ENCODE measurements around the gene TMEM87A.

Gene TMEM87A

DNA sequence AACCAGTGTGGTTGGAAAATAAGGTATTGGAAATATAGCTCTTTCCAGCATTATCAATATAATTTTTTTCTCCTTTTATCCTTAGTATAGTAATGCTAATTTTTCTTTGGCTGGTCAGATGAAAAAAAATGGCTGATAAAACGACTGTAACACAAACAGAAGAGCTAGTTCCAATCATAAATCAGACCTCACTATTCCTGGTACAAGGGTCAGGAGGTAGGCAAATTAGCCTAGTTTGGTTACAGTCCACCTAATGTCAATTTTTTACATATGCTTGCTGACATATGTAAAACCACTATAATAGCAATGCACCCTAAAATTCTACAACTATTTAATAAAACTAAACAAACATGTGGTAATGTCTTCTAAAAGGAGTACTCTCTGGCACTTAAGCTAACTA, 45.2 kb downstream of the TMEM87A start:
- no peak overlapping the region for H3K9ac ChIP-seq (ENCODE audit: low read length)
- H3K4me3 ChIP-seq (ENCODE audit: low read depth, low read length) = no peak overlapping the region
- H4K8ac ChIP-seq (ENCODE audit: low read depth, low read length) = no peak overlapping the region
- peaks cover 21 to 22% of the 10 kb centered on the region in 2 experiments for H3K36me3 ChIP-seq (ENCODE audit: control insufficient read depth in 1 of 2, insufficient read depth in 2 of 2, low read length in 2 of 2)
- H3K18ac ChIP-seq (ENCODE audit: low read length) = no peak overlapping the region
- H3K9me3 ChIP-seq (ENCODE audit: insufficient read depth, low read depth, low read length) = no peaks in the 10 kb centered on the region
- H3K4ac ChIP-seq (ENCODE audit: low read depth, low read length) = no peak overlapping the region
- H3K4me1 ChIP-seq (ENCODE audit: control insufficient read depth in 1 of 2, insufficient read depth in 2 of 2, low read length in 2 of 2) = no peaks in the 10 kb centered on the region
- DNase-seq = no peak
- no peak overlapping the region for H2BK12ac ChIP-seq (ENCODE audit: low read length)
- H3K79me2 ChIP-seq (ENCODE audit: control insufficient read depth, insufficient read depth, low read length, poor library complexity) = no peaks in the 10 kb centered on the region
- no peak overlapping the region for H2AFZ ChIP-seq (ENCODE audit: insufficient read depth, low read length, poor library complexity)
- no peak overlapping the region for H4K91ac ChIP-seq (ENCODE audit: low read depth, low read length)
- no peak overlapping the region for H2BK5ac ChIP-seq (ENCODE audit: low read depth, low read length, poor library complexity)
- H3K79me1 ChIP-seq (ENCODE audit: low read length) = no peaks in the 10 kb centered on the region
- H4K12ac ChIP-seq (ENCODE audit: low read depth, low read length) = no peak overlapping the region
- no peak overlapping the region for H3K14ac ChIP-seq (ENCODE audit: low read length)
- H2BK120ac ChIP-seq (ENCODE audit: insufficient read depth, low read length, poor library complexity) = no peak overlapping the region
- H2AK5ac ChIP-seq (ENCODE audit: low read length) = no peak overlapping the region
- no peak overlapping the region for H3K23ac ChIP-seq (ENCODE audit: low read length)
- no peaks in the 10 kb centered on the region for H3K27me3 ChIP-seq (ENCODE audit: insufficient read depth, low read length)
- H3K27ac ChIP-seq (ENCODE audit: low read depth, low read length) = no peak overlapping the region
- no CpG with 5 or more reads among the region's 1 CpG for WGBS (ENCODE audit: extremely low coverage, insufficient coverage, insufficient read length)
- H3K4me2 ChIP-seq (ENCODE audit: low read length) = no peak overlapping the region

DNA sequence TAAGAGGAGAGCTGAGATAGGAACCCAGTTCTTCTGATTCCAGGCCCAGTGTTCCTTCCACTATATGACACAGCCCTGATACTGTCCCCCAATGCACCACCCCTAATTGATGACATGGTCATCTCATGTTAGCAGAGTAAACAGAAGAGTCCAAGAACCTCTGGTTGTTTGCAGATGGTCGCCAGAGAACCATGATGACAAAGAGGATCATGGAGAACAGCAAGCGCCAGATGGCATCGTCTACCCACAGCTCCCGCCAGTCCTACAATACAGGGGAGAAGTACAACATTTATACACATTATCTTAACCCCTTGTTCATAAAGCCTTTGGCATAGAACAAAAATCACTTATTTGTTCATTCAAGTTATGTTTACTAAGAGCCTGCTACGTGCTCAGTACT, 46.6 kb downstream of the TMEM87A start:
- H3K9ac ChIP-seq (ENCODE audit: low read length) = no peak overlapping the region
- H3K18ac ChIP-seq (ENCODE audit: low read length) = no peak overlapping the region
- no peak overlapping the region for H2BK12ac ChIP-seq (ENCODE audit: low read length)
- H3K4me3 ChIP-seq (ENCODE audit: low read depth, low read length) = no peak overlapping the region
- no peak overlapping the region for H2AK5ac ChIP-seq (ENCODE audit: low read length)
- peaks cover 21 to 25% of the 10 kb centered on the region in 2 experiments for H3K36me3 ChIP-seq (ENCODE audit: control insufficient read depth in 1 of 2, insufficient read depth in 2 of 2, low read length in 2 of 2)
- no peak overlapping the region for H3K4ac ChIP-seq (ENCODE audit: low read depth, low read length)
- H3K4me2 ChIP-seq (ENCODE audit: low read length) = no peak overlapping the region
- H3K23ac ChIP-seq (ENCODE audit: low read length) = no peak overlapping the region
- no peak overlapping the region for H4K12ac ChIP-seq (ENCODE audit: low read depth, low read length)
- H4K91ac ChIP-seq (ENCODE audit: low read depth, low read length) = no peak overlapping the region
- no peak overlapping the region for H3K27ac ChIP-seq (ENCODE audit: low read depth, low read length)
- no peak overlapping the region for H2BK5ac ChIP-seq (ENCODE audit: low read depth, low read length, poor library complexity)
- no peak overlapping the region for H2AFZ ChIP-seq (ENCODE audit: insufficient read depth, low read length, poor library complexity)
- DNase-seq = no peak
- H3K79me2 ChIP-seq (ENCODE audit: control insufficient read depth, insufficient read depth, low read length, poor library complexity) = no peaks in the 10 kb centered on the region
- no peaks in the 10 kb centered on the region for H3K9me3 ChIP-seq (ENCODE audit: insufficient read depth, low read depth, low read length)
- no CpG with 5 or more reads among the region's 5 CpGs for WGBS (ENCODE audit: extremely low coverage, insufficient coverage, insufficient read length)
- no peak overlapping the region for H4K8ac ChIP-seq (ENCODE audit: low read depth, low read length)
- no peaks in the 10 kb centered on the region for H3K79me1 ChIP-seq (ENCODE audit: low read length)
- H2BK120ac ChIP-seq (ENCODE audit: insufficient read depth, low read length, poor library complexity) = no peak overlapping the region
- H3K27me3 ChIP-seq (ENCODE audit: insufficient read depth, low read length) = no peaks in the 10 kb centered on the region
- H3K4me1 ChIP-seq (ENCODE audit: control insufficient read depth in 1 of 2, insufficient read depth in 2 of 2, low read length in 2 of 2) = no peaks in the 10 kb centered on the region
- H3K14ac ChIP-seq (ENCODE audit: low read length) = no peak overlapping the region

DNA sequence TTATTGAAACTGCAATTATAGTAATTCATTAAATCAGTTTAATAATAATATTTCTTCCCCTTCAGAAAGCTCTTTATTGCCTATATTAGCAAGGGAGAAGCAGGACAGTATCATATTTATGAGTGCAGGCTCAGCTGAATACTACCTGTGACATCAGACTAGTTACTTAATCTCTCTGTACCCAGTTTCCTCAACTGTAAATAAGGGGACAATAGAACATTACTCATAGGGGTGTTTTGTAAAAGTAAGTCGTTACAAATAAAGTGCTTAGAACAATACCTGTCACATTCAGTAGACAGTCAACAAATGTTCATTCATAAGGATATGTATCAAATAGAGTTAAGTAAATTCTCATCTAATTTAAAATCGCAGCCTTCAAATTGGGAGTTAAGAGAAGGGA, 53.0 kb downstream of the TMEM87A start:
- Histone ChIP-seq H3K4me1 (ENCODE audit: control insufficient read depth in 1 of 2, insufficient read depth in 2 of 2, low read length in 2 of 2) (no peaks in the 10 kb centered on the region), H3K9ac (ENCODE audit: low read length) (no peak overlapping the region), H3K27ac (ENCODE audit: low read depth, low read length) (no peak overlapping the region), H3K36me3 (ENCODE audit: control insufficient read depth in 1 of 2, insufficient read depth in 2 of 2, low read length in 2 of 2) (peaks cover 9 to 12% of the 10 kb centered on the region in 2 experiments), H2BK5ac (ENCODE audit: low read depth, low read length, poor library complexity) (no peak overlapping the region), H3K4ac (ENCODE audit: low read depth, low read length) (no peak overlapping the region), H3K4me2 (ENCODE audit: low read length) (no peak overlapping the region), H3K23ac (ENCODE audit: low read length) (no peak overlapping the region), H3K18ac (ENCODE audit: low read length) (no peak overlapping the region), H3K79me2 (ENCODE audit: control insufficient read depth, insufficient read depth, low read length, poor library complexity) (no peaks in the 10 kb centered on the region), H4K12ac (ENCODE audit: low read depth, low read length) (no peak overlapping the region), H3K27me3 (ENCODE audit: insufficient read depth, low read length) (no peaks in the 10 kb centered on the region), H3K79me1 (ENCODE audit: low read length) (no peaks in the 10 kb centered on the region), H2BK12ac (ENCODE audit: low read length) (no peak overlapping the region), H3K4me3 (ENCODE audit: low read depth, low read length) (no peak overlapping the region), H2AFZ (ENCODE audit: insufficient read depth, low read length, poor library complexity) (no peak overlapping the region), H4K91ac (ENCODE audit: low read depth, low read length) (no peak overlapping the region), H3K9me3 (ENCODE audit: insufficient read depth, low read depth, low read length) (no peaks in the 10 kb centered on the region), H3K14ac (ENCODE audit: low read length) (no peak overlapping the region), H2AK5ac (ENCODE audit: low read length) (no peak overlapping the region), H2BK120ac (ENCODE audit: insufficient read depth, low read length, poor library complexity) (no peak overlapping the region), H4K8ac (ENCODE audit: low read depth, low read length) (no peak overlapping the region)
- no CpG with 5 or more reads among the region's 2 CpGs for WGBS (ENCODE audit: extremely low coverage, insufficient coverage, insufficient read length)
- no peak for DNase-seq

DNA sequence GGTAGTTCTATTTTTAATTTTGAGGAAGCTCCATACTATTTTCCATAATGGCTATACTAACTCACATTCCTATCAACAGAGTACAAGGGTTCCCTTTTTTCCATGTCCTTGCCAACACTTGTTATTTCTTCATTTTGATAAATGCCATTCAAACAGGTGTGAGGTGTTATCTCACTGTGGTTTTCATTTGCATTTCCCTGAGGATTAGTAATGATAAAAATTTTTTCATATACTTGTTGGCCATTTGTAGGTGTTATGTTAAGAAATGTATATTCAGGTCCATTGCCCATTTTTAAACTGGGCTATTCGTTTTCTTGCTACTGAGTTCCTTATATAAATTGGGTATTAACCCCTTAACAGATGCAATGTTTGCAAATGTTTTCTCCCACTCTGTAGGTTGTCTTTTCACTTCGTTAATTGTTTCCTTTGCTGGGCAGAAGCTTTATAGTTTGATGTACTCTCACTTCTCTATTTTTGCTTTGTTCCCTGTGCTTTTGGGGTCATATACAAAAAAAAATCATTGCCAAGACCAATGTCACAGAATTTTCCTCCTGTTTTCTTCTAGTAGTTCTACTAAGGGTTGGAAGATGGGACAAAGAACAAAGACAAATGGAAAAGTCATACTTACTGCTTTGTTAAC, 54.2 kb downstream of the TMEM87A start:
- Histone ChIP-seq H3K9me3 (ENCODE audit: insufficient read depth, low read depth, low read length) (no peaks in the 10 kb centered on the region), H3K4me3 (ENCODE audit: low read depth, low read length) (no peak overlapping the region), H3K23ac (ENCODE audit: low read length) (no peak overlapping the region), H2BK120ac (ENCODE audit: insufficient read depth, low read length, poor library complexity) (no peak overlapping the region), H3K79me1 (ENCODE audit: low read length) (no peaks in the 10 kb centered on the region), H3K4me2 (ENCODE audit: low read length) (no peak overlapping the region), H4K8ac (ENCODE audit: low read depth, low read length) (no peak overlapping the region), H2BK12ac (ENCODE audit: low read length) (no peak overlapping the region), H3K27ac (ENCODE audit: low read depth, low read length) (no peak overlapping the region), H3K4me1 (ENCODE audit: control insufficient read depth in 1 of 2, insufficient read depth in 2 of 2, low read length in 2 of 2) (no peaks in the 10 kb centered on the region), H2BK5ac (ENCODE audit: low read depth, low read length, poor library complexity) (no peak overlapping the region), H2AFZ (ENCODE audit: insufficient read depth, low read length, poor library complexity) (no peak overlapping the region), H3K9ac (ENCODE audit: low read length) (no peak overlapping the region), H3K4ac (ENCODE audit: low read depth, low read length) (no peak overlapping the region), H3K14ac (ENCODE audit: low read length) (no peak overlapping the region), H3K36me3 (ENCODE audit: control insufficient read depth in 1 of 2, insufficient read depth in 2 of 2, low read length in 2 of 2) (peaks cover 8 to 14% of the 10 kb centered on the region in 2 experiments), H2AK5ac (ENCODE audit: low read length) (no peak overlapping the region), H3K18ac (ENCODE audit: low read length) (no peak overlapping the region), H4K91ac (ENCODE audit: low read depth, low read length) (no peak overlapping the region), H3K79me2 (ENCODE audit: control insufficient read depth, insufficient read depth, low read length, poor library complexity) (no peaks in the 10 kb centered on the region), H4K12ac (ENCODE audit: low read depth, low read length) (no peak overlapping the region), H3K27me3 (ENCODE audit: insufficient read depth, low read length) (no peaks in the 10 kb centered on the region)
- no peak for DNase-seq
- no CpG with 5 or more reads among the region's 2 CpGs for WGBS (ENCODE audit: extremely low coverage, insufficient coverage, insufficient read length)

Measured in trophoblast cell (in vitro differentiated cells and primary cell).